Mesendoderm (in vitro differentiated cells): ENCODE data around the gene RERE.

ENCODE experiments used
- DNase-seq: peaks from one replicate; pipeline ENCODE4 v3.0.0; 2013
- H2AK5ac ChIP-seq: 2 replicates; pipeline ENCODE4 v1.6.1; 2013; ENCODE audit warnings: low read length, inconsistent platforms
- H2BK120ac ChIP-seq: 2 replicates; pipeline ENCODE4 v1.6.1; 2013; ENCODE audit warnings: low read depth, mild to moderate bottlenecking, low read length, moderate library complexity, mixed read lengths
- H2BK15ac ChIP-seq: replicated peaks from 2 replicates; pipeline ENCODE4 v1.6.1; 2013; ENCODE audit warnings: low read depth, mild to moderate bottlenecking, moderate library complexity
- H2BK5ac ChIP-seq: 2 replicates; pipeline ENCODE4 v1.6.1; 2013; ENCODE audit warnings: low read length, inconsistent platforms
- H3K18ac ChIP-seq: 2 replicates; pipeline ENCODE4 v1.6.1; 2013; ENCODE audit warnings: mild to moderate bottlenecking, low read length, mixed read lengths
- H3K23ac ChIP-seq: one replicate; pipeline ENCODE4 v1.6.1; 2013; ENCODE audit warnings: low read length
- H3K27ac ChIP-seq: 2 replicates; pipeline ENCODE4 v1.5.1; 2013; ENCODE audit warnings: low read depth, mild to moderate bottlenecking, inconsistent platforms, low read length, moderate library complexity
- H3K27me3 ChIP-seq: 2 replicates; pipeline ENCODE4 v1.6.1; 2013; ENCODE audit warnings: low read length, control low read depth, mild to moderate bottlenecking, inconsistent platforms; ENCODE audit not compliant: insufficient read depth, poor library complexity
- H3K36me3 ChIP-seq: 2 replicates; pipeline ENCODE4 v1.6.1; 2013; ENCODE audit warnings: low read length, inconsistent platforms; ENCODE audit not compliant: control insufficient read depth, insufficient read depth
- H3K4ac ChIP-seq: one replicate; pipeline ENCODE4 v1.6.1; 2013; ENCODE audit warnings: low read depth, mild to moderate bottlenecking, low read length, moderate library complexity
- H3K4me1 ChIP-seq: 2 replicates; pipeline ENCODE4 v1.6.1; 2013; ENCODE audit warnings: low read depth, low read length, inconsistent platforms; ENCODE audit not compliant: control insufficient read depth
- H3K4me2 ChIP-seq: 2 replicates; pipeline ENCODE4 v1.6.1; 2013; ENCODE audit warnings: low read length
- H3K4me3 ChIP-seq: 2 replicates; pipeline ENCODE4 v1.5.1; 2013; ENCODE audit warnings: mild to moderate bottlenecking, low read length
- H3K56ac ChIP-seq: one replicate; pipeline ENCODE4 v1.6.1; 2013; ENCODE audit warnings: low read length
- H3K79me1 ChIP-seq: 2 replicates; pipeline ENCODE4 v1.6.1; 2013; ENCODE audit warnings: low read length, inconsistent platforms
- H3K79me2 ChIP-seq: 2 replicates; pipeline ENCODE4 v1.6.1; 2013; ENCODE audit warnings: mild to moderate bottlenecking, low read length; ENCODE audit not compliant: control insufficient read depth, insufficient read depth
- H3K9ac ChIP-seq: 2 replicates; pipeline ENCODE4 v1.6.1; 2013; ENCODE audit warnings: low read length, inconsistent platforms
- H4K5ac ChIP-seq: one replicate; pipeline ENCODE4 v1.6.1; 2013; ENCODE audit warnings: low read length
- H4K8ac ChIP-seq: one replicate; pipeline ENCODE4 v1.6.1; 2013; ENCODE audit warnings: low read depth, mild to moderate bottlenecking, control low read depth, low read length, moderate library complexity
- WGBS: extraction: QIAGEN DNeasy Blood & Tissue Kit; methylation state at CpG from one replicate; pipeline ENCODE4 v1.1.7; 2013; ENCODE audit warnings: low lambda C conversion rate, missing lambda C conversion rate; ENCODE audit not compliant: insufficient coverage; ENCODE audit errors: extremely low coverage; 5-methylcytosine and 5-hydroxymethylcytosine counted together

RERE gene

DNA sequence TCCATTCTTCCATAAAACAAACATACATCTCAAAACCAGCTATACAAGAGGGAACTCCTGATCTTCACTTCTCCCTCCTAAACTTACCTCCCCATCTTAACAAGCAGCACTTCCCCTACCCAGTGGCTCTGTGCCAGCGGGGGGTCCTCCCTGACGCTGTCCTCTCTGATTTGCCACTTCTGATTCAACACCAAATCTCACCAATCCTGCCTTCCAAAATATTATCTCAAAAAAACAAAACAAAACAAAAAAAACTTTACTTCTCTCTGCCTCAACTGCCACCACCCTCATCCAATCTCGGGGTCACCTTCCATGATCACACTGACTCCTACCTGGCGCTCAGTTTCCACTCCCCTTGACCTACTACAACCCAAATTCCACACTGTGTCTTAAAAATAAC, 426.7 kb downstream of the RERE start:
- H3K4ac ChIP-seq, result no peak overlapping the region
- H4K8ac ChIP-seq, result no peak overlapping the region
- H2AK5ac ChIP-seq, result no peak overlapping the region
- no peak overlapping the region for H2BK15ac ChIP-seq
- H3K79me1 ChIP-seq, result peaks cover 16% of the 10 kb centered on the region
- H2BK5ac ChIP-seq, result no peak overlapping the region
- H3K27me3 ChIP-seq, result no peaks in the 10 kb centered on the region
- H3K56ac ChIP-seq, result no peak overlapping the region
- no peak overlapping the region for H3K4me3 ChIP-seq
- WGBS, result no CpG with 5 or more reads among the region's 4 CpGs
- H3K27ac ChIP-seq, result no peak overlapping the region
- no peaks in the 10 kb centered on the region for H3K36me3 ChIP-seq
- no peak overlapping the region for H3K23ac ChIP-seq
- no peak for DNase-seq
- H3K4me2 ChIP-seq, result no peak overlapping the region
- no peak overlapping the region for H4K5ac ChIP-seq
- H3K4me1 ChIP-seq, result peaks cover 1% of the 10 kb centered on the region
- H3K9ac ChIP-seq, result no peak overlapping the region
- no peak overlapping the region for H2BK120ac ChIP-seq
- H3K79me2 ChIP-seq, result peaks cover 24% of the 10 kb centered on the region
- H3K18ac ChIP-seq, result no peak overlapping the region

- no CpG with 5 or more reads among the region's 7 CpGs for WGBS
- H3K18ac ChIP-seq, result no peak overlapping the region
- no peak overlapping the region for H3K27ac ChIP-seq
- no peak overlapping the region for H2BK15ac ChIP-seq
- no peaks in the 10 kb centered on the region for H3K4me1 ChIP-seq
- no peak overlapping the region for H2BK120ac ChIP-seq
- H3K36me3 ChIP-seq, result no peaks in the 10 kb centered on the region
- no peak overlapping the region for H3K4me3 ChIP-seq
- H3K79me1 ChIP-seq, result peaks cover 14% of the 10 kb centered on the region
- no peaks in the 10 kb centered on the region for H3K27me3 ChIP-seq
- no peak overlapping the region for H3K23ac ChIP-seq
- peaks cover 21% of the 10 kb centered on the region for H3K79me2 ChIP-seq
- no peak overlapping the region for H3K56ac ChIP-seq
- H3K9ac ChIP-seq, result no peak overlapping the region
- H2BK5ac ChIP-seq, result no peak overlapping the region
- H3K4ac ChIP-seq, result no peak overlapping the region
- no peak overlapping the region for H4K5ac ChIP-seq
- no peak overlapping the region for H3K4me2 ChIP-seq
- H2AK5ac ChIP-seq, result no peak overlapping the region
- no peak for DNase-seq
- no peak overlapping the region for H4K8ac ChIP-seq
Observed at GRCh38 chr1:8389958-8390535, 427.4 kb downstream of the RERE start.

DNA sequence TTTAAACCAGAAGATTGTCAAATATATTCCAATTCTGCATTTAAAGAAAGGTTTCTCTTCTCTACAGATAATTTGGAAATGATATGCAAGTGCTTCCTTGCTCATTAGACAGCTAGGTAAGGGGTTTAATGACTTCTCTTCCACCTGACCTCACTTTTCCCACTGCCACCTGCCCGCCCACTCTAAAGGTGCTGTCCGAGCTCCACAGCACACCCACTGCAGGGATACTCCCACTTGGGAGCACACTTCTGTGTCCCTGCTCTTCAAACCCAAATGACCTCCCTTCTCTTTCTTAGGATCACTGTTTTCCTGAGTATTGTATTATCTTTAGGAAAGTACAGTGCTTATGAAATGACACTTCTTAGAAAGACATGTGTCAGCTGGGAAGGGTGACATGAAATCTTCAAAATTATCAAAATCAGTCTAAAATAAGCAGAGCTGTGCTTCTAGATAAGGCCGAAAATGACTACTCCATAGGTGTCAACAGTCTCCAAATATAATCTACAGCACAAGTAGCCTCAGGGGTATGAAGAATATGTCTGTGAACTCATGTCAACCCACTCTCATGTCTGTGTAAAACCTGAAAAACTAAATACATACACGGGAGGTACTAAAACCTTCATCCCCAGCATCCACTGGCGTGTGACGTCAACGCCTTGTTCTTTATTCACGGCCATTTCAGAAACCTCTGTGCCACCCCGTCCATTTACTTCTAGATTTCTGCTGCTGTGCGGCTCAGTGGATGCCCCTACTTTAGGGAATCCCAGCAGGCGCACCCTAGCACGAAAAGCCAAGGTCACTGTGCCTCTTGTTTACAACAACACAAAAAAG, 428.5 kb downstream of the RERE start:
- Histone ChIP-seq H3K18ac (no peak overlapping the region), H3K79me1 (peaks cover 18% of the 10 kb centered on the region), H3K56ac (no peak overlapping the region), H2BK5ac (no peak overlapping the region), H3K9ac (no peak overlapping the region), H3K23ac (no peak overlapping the region), H2BK120ac (no peak overlapping the region), H3K4me3 (no peak overlapping the region), H4K5ac (no peak overlapping the region), H2AK5ac (no peak overlapping the region), H3K27ac (no peak overlapping the region), H3K4me2 (no peak overlapping the region), H3K27me3 (no peaks in the 10 kb centered on the region), H3K79me2 (peaks cover 29% of the 10 kb centered on the region), H3K4ac (no peak overlapping the region), H4K8ac (no peak overlapping the region), H2BK15ac (no peak overlapping the region), H3K4me1 (no peaks in the 10 kb centered on the region), H3K36me3 (no peaks in the 10 kb centered on the region)
- no peak for DNase-seq
- no CpG with 5 or more reads among the region's 12 CpGs for WGBS

GRCh38 chr1:8386247-8386646, 431.2 kb downstream of the RERE start:
- no peak overlapping the region for H4K5ac ChIP-seq
- H3K4ac ChIP-seq, result no peak overlapping the region
- H3K79me1 ChIP-seq, result peaks cover 23% of the 10 kb centered on the region
- H3K27me3 ChIP-seq, result no peaks in the 10 kb centered on the region
- no peak overlapping the region for H3K56ac ChIP-seq
- no peak overlapping the region for H3K23ac ChIP-seq
- DNase-seq, result no peak
- H4K8ac ChIP-seq, result no peak overlapping the region
- H3K9ac ChIP-seq, result no peak overlapping the region
- peaks cover 2% of the 10 kb centered on the region for H3K4me1 ChIP-seq
- H3K18ac ChIP-seq, result no peak overlapping the region
- no peak overlapping the region for H3K4me3 ChIP-seq
- no peak overlapping the region for H2AK5ac ChIP-seq
- peaks cover 36% of the 10 kb centered on the region for H3K79me2 ChIP-seq
- no peaks in the 10 kb centered on the region for H3K36me3 ChIP-seq
- H2BK15ac ChIP-seq, result no peak overlapping the region
- H2BK120ac ChIP-seq, result no peak overlapping the region
- H3K4me2 ChIP-seq, result no peak overlapping the region
- H3K27ac ChIP-seq, result no peak overlapping the region
- H2BK5ac ChIP-seq, result no peak overlapping the region

- Histone ChIP-seq H3K4me3 (no peak overlapping the region), H2BK5ac (no peak overlapping the region), H3K18ac (no peak overlapping the region), H3K79me1 (peaks cover 24% of the 10 kb centered on the region), H2BK15ac (no peak overlapping the region), H3K4ac (no peak overlapping the region), H2AK5ac (no peak overlapping the region), H3K4me2 (no peak overlapping the region), H3K9ac (no peak overlapping the region), H3K23ac (no peak overlapping the region), H4K5ac (no peak overlapping the region), H3K56ac (no peak overlapping the region), H4K8ac (no peak overlapping the region), H3K79me2 (peaks cover 40% of the 10 kb centered on the region), H3K36me3 (no peaks in the 10 kb centered on the region), H2BK120ac (no peak overlapping the region), H3K27ac (no peak overlapping the region), H3K4me1 (peaks cover 2% of the 10 kb centered on the region), H3K27me3 (no peaks in the 10 kb centered on the region)
- no peak for DNase-seq
- no CpG with 5 or more reads among the region's 2 CpGs for WGBS
Observed at GRCh38 chr1:8384577-8384976, 432.9 kb downstream of the RERE start.
